SH-SY5Y (cell line): Measurements from ENCODE around the gene MAPKAPK2.

Experiments
- GATA2 ChIP-seq: IDR thresholded peaks from 2 replicates; pipeline ENCODE4 v1.6.1; 2011; ENCODE audit warnings: mild to moderate bottlenecking, low read depth, low read length
- GATA3 ChIP-seq: IDR thresholded peaks from 2 replicates; pipeline ENCODE4 v1.6.1; 2011; ENCODE audit warnings: low read depth, mild to moderate bottlenecking, low read length, moderate library complexity

MAPKAPK2 gene

DNA sequence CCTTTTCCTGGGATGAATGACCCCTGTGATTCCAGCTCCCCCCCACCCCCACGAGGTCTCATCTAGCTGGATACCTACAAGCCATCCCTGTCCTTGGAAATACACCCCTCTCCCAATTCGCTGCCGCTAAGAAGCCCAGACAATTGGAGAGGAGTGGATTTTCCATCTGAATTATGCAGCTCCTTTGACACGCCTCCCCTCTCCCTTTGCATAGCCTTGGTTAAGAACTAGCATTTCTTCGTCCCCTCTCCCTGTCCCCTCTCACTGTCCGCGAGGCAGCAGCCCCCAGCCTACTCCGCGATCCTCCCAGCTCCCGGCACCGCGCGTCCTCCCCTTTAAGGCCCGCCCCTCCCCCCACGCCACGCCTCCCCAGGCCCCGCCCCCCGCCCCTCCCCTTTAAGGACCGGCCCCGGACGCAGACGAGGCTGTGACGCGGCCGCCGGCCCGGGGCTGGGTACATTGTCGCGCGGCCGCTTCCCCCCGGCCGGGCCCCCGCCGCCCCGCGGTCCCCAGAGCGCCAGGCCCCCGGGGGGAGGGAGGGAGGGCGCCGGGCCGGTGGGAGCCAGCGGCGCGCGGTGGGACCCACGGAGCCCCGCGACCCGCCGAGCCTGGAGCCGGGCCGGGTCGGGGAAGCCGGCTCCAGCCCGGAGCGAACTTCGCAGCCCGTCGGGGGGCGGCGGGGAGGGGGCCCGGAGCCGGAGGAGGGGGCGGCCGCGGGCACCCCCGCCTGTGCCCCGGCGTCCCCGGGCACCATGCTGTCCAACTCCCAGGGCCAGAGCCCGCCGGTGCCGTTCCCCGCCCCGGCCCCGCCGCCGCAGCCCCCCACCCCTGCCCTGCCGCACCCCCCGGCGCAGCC is at the start of gene MAPKAPK2:
Gene MAPKAPK2 (plus strand): TSS at position 428 of the 856 bp plus-strand sequence. CDS start 325 bp downstream, at position 753.
- TF ChIP-seq GATA2, result no peak
- TF ChIP-seq GATA3, result no peak

- TF ChIP-seq GATA3, result no peak
- TF ChIP-seq GATA2, result no peak; the same call in 1 of the 2 replicates
These were observed 49.4 kb upstream of the MAPKAPK2 start, which contains the start of gene DYRK3 for GRCh38 chr1:206635080-206635977. DYRK3 (plus strand) TSS chr1:206635536; CDS start chr1:206635704, 168 bp downstream.

GRCh38 chr1:206635978-206636345 is 48.7 kb upstream of the MAPKAPK2 start:
- TF ChIP-seq GATA3, result no peak
- no peak for TF ChIP-seq GATA2

- TF ChIP-seq GATA3, result no peak
- no peak for TF ChIP-seq GATA2
These were observed 48.0 kb upstream of the MAPKAPK2 start for GRCh38 chr1:206636671-206637070.

DNA sequence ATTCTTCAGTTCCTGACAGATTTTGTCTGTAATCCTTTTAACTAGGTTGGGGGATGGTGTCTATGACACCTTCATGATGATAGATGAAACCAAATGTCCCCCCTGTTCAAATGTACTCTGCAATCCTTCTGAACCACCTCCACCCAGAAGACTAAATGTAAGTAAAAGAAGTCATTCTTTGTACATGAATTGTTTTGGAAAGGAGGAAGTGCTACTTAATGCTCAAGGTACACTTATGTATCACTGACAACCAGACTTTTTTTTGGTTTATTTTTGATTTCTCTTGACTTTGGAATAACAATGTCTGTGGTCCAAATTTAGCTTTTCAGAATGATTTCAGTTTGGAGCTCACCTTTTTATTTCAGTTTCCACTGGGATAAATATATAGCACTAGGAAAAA is 47.1 kb upstream of the MAPKAPK2 start:
- no peak for TF ChIP-seq GATA3
- TF ChIP-seq GATA2, result no peak

- TF ChIP-seq GATA2 (no peak), GATA3 (no peak)
These were observed 41.5 kb upstream of the MAPKAPK2 start for GRCh38 chr1:206643118-206643698.

DNA sequence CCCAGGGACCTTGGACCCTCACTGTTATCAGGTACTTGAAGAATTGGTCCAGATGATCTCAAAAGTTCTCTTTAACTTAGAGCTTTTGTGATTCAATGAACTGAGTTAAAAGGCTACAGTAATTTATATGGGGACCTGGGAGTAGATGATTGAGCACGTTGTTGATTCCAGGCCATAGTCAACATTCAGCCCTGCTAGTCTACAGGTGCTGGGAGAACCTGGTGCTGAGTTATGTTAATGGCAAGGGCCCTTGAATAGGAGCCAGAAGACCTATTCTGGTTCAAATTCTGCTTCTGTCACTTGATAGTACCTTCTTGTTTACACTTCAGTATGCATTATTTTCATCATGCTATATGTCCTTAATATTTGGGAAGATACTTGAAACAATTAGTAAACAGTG is 38.2 kb upstream of the MAPKAPK2 start:
- TF ChIP-seq GATA2 (no peak), GATA3 (no peak)

DNA sequence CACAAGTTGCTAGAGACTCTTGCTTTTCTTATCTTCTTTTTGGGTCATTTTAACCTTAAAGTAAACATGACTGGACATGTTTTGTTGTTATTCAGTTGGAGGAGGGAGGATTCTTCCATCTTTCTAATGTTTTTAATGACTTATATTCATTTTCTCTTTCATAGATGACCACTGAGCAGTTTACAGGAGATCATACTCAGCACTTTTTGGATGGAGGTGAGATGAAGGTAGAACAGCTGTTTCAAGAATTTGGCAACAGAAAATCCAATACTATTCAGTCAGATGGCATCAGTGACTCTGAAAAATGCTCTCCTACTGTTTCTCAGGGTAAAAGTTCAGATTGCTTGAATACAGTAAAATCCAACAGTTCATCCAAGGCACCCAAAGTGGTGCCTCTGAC is 37.5 kb upstream of the MAPKAPK2 start:
- TF ChIP-seq GATA3 (no peak), GATA2 (no peak)

- TF ChIP-seq GATA3 (no peak), GATA2 (no peak)
These were observed 35.3 kb upstream of the MAPKAPK2 start for GRCh38 chr1:206649261-206649921.

- TF ChIP-seq GATA3, result no peak
- TF ChIP-seq GATA2, result no peak
These were observed 33.7 kb upstream of the MAPKAPK2 start for GRCh38 chr1:206651014-206651413.

GRCh38 chr1:206651958-206652890 is 32.5 kb upstream of the MAPKAPK2 start:
- TF ChIP-seq GATA3 (no peak), GATA2 (no peak)

DNA sequence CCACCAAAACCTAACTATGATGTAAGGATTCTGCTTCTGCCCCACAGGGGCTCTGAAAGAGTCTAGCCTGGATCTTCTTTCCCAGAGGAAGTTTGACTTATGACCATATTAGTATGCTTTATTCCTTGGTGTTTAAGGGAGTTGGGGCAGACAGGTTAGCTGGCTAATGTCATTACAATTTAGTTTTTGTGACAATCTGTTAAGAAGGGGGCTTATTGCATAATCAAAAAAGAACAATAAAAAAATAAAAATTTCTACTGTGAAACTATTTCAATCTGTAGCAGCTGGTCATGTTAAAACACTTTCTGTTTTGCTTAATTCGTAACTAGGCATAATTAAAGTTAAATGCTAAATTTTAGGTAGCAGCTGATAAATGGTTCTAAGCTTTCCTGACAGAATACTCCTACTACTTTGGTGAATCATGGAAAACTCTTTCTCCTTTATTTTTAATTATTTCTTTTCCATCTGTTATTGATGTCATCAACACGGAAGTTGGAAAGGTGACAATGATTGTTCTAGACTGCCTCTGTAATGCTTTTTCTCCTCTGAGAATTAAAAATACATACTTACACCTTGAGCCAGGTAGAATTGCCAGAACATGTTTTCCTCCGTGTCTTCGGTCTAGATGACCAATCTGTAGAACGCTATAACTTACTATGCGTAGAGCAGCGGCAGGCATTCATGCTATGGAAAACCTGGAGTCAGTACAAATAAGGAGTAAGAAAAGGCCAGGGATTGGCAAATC is 30.8 kb upstream of the MAPKAPK2 start:
- TF ChIP-seq GATA3 (no peak), GATA2 (no peak)
